ENCODE measurements around the gene MYD88. TPM values are rescaled to one million over a fixed set of nuclear protein-coding genes. Genes with fewer than 3 reads are reported as not detected.

MYD88 gene
- total RNA-seq: 10 to 100 TPM; 66.1 to 76.4 TPM
- long read RNA-seq, transcript MYD88-201 (5 exons, 2,850 nt): major isoform, 188 of 253 reads
- long read RNA-seq, partial matches to known transcripts: 8 of 253 reads
- long read RNA-seq, other reads (novel, unspliced or antisense): 51 of 253 reads

DNA sequence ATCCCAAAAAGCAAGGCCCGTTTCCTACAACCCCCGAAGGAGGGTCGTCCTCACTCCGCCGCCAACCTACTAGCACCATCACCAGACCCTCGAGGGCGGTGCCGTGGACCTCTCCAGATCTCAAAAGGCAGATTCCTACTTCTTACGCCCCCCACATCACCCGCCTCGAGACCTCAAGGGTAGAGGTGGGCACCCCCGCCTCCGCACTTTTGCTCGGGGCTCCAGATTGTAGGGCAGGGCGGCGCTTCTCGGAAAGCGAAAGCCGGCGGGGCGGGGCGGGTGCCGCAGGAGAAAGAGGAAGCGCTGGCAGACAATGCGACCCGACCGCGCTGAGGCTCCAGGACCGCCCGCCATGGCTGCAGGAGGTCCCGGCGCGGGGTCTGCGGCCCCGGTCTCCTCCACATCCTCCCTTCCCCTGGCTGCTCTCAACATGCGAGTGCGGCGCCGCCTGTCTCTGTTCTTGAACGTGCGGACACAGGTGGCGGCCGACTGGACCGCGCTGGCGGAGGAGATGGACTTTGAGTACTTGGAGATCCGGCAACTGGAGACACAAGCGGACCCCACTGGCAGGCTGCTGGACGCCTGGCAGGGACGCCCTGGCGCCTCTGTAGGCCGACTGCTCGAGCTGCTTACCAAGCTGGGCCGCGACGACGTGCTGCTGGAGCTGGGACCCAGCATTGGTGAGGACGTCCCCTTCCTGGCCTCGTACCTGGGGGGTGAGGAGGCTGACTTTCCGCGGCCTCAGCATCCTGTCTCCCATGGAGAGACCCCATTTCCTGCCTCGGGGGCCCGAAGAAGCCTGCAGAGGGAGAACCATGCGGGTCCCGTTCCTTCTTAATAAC lies at the start of gene MYD88:
MYD88 (plus strand) TSS at position 313 of the 842 bp plus-strand sequence; CDS start at position 353, 40 bp downstream.
- ATAC-seq (peak; percentile 62), DNase-seq (peak; percentile 88 to 96)
- intact Hi-C loops (cut with DNase I, micrococcal nuclease): no loop called here

DNA sequence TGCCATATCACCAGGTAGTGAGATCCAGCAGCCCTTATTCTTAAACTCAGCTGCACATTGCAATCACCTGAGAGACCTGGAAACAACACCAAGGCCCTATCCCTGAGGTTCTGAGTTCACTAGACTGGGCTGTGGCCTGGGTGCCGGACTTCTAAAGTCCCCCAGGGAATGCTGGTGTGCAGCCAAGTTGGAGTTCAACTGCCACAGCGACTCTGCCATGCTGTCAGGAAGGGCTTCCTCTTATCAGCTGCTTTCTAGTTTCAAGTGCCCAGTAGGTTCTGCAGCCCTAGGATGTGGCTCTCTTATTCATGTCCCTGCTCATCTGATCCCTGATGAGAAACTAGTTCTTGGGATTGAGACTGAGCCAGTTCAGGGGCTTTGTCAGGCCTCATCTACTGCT lies 49.3 kb upstream of the MYD88 start:
- DNase-seq (no peak), ATAC-seq (no peak)
- intact Hi-C loops (cut with DNase I, micrococcal nuclease): no loop called here

DNA sequence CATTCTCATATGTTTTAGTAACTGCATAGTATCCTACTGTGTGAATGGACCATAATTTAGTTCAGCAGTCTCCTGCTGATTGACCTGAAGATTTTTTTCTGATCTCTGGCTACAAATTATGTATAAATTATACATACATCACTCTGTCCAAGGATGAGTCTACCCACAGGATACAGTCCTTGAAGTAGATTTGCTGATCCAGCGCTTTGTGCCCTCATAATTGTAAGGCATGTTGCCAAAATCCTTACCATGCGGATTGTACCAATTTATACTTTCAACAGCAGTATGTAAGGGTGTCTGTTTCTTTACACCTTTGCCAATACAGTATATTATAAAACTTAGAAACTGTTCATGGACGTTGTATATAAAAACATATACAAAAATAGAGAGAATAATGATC lies 48.0 kb upstream of the MYD88 start:
- intact Hi-C loops (cut with DNase I, micrococcal nuclease): no loop called here
- no peak for ATAC-seq

GRCh38 chr3:38094999-38095398 lies 43.5 kb upstream of the MYD88 start:
- intact Hi-C loops (cut with DNase I, micrococcal nuclease): no loop called here
- ATAC-seq: no peak
- no peak for DNase-seq

More for the DNA sequence above, 48.0 kb upstream of the MYD88 start:
- DNase-seq: no peak

GRCh38 chr3:38095669-38096483 lies 42.6 kb upstream of the MYD88 start:
- no peak for ATAC-seq
- DNase-seq: no peak
- intact Hi-C loops (cut with DNase I, micrococcal nuclease): no loop called here

- DNase-seq (no peak), ATAC-seq (no peak)
- intact Hi-C loops (cut with DNase I, micrococcal nuclease): no loop called here
Observed at GRCh38 chr3:38097446-38098375, 40.8 kb upstream of the MYD88 start.

GRCh38 chr3:38098376-38098723 lies 40.1 kb upstream of the MYD88 start:
- intact Hi-C loops (cut with DNase I, micrococcal nuclease): no loop called here
- ATAC-seq: no peak

DNA sequence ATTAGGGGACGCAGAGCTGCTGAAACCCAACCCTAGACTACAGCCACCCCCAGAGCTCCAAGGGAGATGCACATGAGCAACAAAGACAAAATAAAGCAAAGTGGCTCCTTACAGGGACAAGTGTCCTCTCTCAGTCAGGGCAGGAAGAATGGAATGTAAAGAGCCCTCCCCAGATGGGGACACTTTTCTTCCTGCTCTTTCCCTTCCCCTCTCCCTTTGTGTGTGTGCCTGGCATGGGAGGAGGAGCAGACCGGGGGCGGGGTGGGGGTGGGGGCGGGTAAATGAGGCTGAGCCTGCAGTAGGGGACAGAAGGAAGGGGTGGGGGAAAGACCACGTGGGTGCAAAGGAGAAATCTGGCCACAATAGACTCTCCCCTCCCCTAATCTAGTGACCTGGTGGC lies 38.9 kb upstream of the MYD88 start:
- no peak for DNase-seq
- no peak for ATAC-seq
- intact Hi-C loops (cut with DNase I, micrococcal nuclease): no loop called here

More at GRCh38 chr3:38098376-38098723, 40.1 kb upstream of the MYD88 start:
- no peak for DNase-seq

DNA sequence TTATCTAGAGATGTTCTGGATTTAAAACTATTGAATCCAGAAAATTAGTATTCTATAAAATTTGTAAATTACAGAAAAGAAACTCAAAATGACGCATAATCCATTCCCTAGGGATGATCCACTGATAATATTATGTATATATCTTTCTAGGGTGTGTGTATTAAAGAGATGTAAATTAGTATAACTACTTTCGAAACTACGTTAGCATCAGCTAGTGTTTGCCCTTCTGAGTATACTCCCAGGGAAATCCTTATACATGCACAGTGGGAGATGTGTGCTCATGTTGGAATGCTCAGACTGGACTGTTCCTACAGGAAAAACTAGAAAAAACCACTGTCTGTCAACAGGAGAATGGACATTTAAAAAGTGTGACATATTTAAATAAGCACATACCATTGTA lies 38.0 kb upstream of the MYD88 start:
- ATAC-seq: no peak
- DNase-seq: no peak
- intact Hi-C loops (cut with DNase I, micrococcal nuclease): loop anchor here in 1 of 2 donors (10.0 kb wide), 1 partner anchor 56 kb away; no protein-coding TSS in a partner anchor

- no peak for DNase-seq
- intact Hi-C loops (cut with DNase I, micrococcal nuclease): loop anchor here in 1 of 2 donors (10.0 kb wide), 1 partner anchor 57 kb away; no protein-coding TSS in a partner anchor
- ATAC-seq: no peak
Observed at GRCh38 chr3:38101811-38102443, 36.5 kb upstream of the MYD88 start.

DNA sequence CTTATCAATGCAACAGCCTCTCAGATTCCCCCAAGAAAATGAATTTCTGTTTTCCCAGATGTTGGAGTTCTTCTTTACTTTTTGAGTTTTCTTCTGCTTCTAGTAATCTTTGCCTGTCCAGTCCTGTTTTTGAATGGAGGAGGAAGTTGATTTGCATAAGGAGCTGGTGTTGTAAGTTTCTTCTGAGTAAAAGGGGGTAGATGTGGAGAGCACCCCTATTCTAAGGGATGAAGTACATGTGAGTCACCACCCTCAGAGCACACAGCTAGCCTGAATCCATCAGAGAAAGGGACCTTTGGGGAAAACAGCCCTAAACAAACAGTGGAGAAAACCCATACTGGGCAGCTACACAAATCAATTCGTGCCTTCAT lies 36.0 kb upstream of the MYD88 start:
- intact Hi-C loops (cut with DNase I, micrococcal nuclease): loop anchor here in 1 of 2 donors (10.0 kb wide), 1 partner anchor 58 kb away; no protein-coding TSS in a partner anchor
- DNase-seq: no peak
- no peak for ATAC-seq

DNA sequence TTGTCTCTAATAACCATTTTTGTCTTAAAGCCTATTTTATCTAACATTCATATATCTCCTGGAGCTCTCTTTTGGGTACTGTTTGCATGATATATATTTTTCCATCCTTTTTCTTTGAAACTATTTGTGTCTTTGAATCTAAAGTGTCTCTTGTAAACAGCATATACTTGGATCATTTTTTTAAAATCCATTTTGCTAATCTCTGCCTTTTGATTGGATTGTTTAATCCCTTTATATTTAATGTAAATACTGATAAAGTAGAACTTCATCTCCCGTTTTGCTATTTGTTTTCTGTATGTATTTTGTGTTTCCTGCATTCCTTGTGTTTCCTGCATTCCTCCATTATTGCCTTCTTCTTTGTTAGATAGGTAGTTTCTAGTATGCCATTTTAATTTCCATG lies 32.9 kb upstream of the MYD88 start:
- DNase-seq: no peak
- intact Hi-C loops (cut with DNase I, micrococcal nuclease): loop anchor here in 1 of 2 donors (10.0 kb wide), 1 partner anchor 61 kb away; no protein-coding TSS in a partner anchor
- no peak for ATAC-seq

- intact Hi-C loops (cut with DNase I, micrococcal nuclease): loop anchor here in 1 of 2 donors (10.0 kb wide), 1 partner anchor 63 kb away; no protein-coding TSS in a partner anchor
- ATAC-seq (no peak), DNase-seq (no peak)
Observed at GRCh38 chr3:38107911-38108648, 30.4 kb upstream of the MYD88 start.

DNA sequence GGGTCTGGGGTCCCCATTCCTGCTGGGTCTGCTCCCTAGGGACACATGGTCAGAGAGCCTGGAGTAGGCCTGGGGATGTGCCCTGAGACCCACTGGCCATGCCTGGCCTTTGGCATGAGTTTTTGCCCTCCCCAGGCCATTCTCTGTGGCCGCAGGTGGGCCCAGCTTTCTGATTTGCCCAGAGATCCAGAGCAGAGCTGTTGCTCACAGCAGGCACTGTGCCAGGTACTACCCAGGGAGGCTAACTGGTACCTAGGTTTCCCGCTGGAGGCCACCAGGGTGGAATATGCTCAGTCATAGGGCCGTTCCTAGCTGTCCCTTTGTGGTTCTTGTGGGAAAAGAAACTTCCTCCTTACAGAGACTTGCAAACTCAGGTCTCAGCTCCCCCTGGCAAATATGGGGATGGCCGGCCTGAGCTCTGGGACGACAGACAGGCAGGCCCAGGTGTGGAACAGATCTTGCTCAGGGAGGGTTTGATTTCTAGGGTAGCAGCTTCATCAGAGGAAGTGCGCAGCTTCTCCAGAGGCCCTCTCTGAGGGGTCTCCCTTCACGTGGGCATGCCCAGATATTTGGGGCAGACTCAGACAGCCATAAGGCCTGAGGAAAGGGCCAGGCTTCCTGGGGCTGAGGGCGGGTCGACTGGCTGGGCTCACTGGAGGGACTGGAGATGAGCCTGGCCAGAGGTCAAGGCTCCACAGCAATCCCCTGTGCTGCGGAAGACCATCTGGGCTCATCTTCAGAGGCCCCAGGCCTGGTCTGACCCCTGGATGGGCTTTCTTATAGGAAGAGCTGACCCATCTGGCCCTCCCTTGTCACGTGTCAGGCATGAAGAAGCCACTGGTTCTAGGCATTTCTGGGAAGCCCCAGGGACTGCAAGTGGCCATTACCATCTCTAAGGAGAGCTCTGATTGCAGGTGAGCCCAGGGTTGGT lies 29.5 kb upstream of the MYD88 start:
- ATAC-seq: no peak
- DNase-seq: no peak
- intact Hi-C loops (cut with DNase I, micrococcal nuclease): loop anchor here in 1 of 2 donors (10.0 kb wide), 1 partner anchor 64 kb away; no protein-coding TSS in a partner anchor

- ATAC-seq (no peak), DNase-seq (no peak)
- intact Hi-C loops (cut with DNase I, micrococcal nuclease): loop anchor here in 1 of 2 donors (10.0 kb wide), 1 partner anchor 65 kb away; no protein-coding TSS in a partner anchor
Observed at GRCh38 chr3:38109580-38110313, 28.7 kb upstream of the MYD88 start.
